Activated CD8-positive, alpha-beta T cell treated with anti-CD3 and anti-CD28 coated beads for 36 hours (primary cell): ENCODE data around the gene PTPRN2. TPM values are rescaled to one million over a fixed set of nuclear protein-coding genes. Genes with fewer than 3 reads are reported as not detected.

Source experiments
- ATAC-seq: fragments of 200-7000 bp; cut with Tn5 transposase; one replicate; pipeline ENCODE4 v1.10.0; 2021; ENCODE audit warnings: mild to moderate bottlenecking, moderate library complexity
- CTCF ChIA-PET: fragments of 350-600 bp; sonication (Branson Sonifier 250); formaldehyde crosslinking; loops from one replicate; lab custom pipeline; 2021; ENCODE audit warnings: antibody characterized with exemption; lab: Charles Lee
- POLR2A ChIA-PET: fragments of 350-600 bp; sonication (Branson Sonifier 250); formaldehyde crosslinking; loops from one replicate; lab custom pipeline; 2021; ENCODE audit warnings: antibody characterized with exemption; lab: Charles Lee
- DNase-seq: peaks from one replicate; pipeline ENCODE4 v3.0.0-alpha.2; 2020
- H3K27ac Mint-ChIP-seq: one replicate; pipeline ENCODE4 v1.8.0; 2021; ENCODE audit warnings: mild to moderate bottlenecking, mixed read lengths
- H3K27me3 Mint-ChIP-seq: one replicate; pipeline ENCODE4 v1.8.0; 2021; ENCODE audit warnings: mixed read lengths
- H3K36me3 Mint-ChIP-seq: one replicate; pipeline ENCODE4 v1.8.0; 2021; ENCODE audit warnings: low read depth, mixed read lengths
- H3K4me1 Mint-ChIP-seq: one replicate; pipeline ENCODE4 v1.8.0; 2021; ENCODE audit warnings: low read depth, mixed read lengths
- H3K4me3 Mint-ChIP-seq: one replicate; pipeline ENCODE4 v1.8.0; 2021; ENCODE audit warnings: mild to moderate bottlenecking, moderate library complexity, mixed read lengths
- H3K9me3 Mint-ChIP-seq: one replicate; pipeline ENCODE4 v1.8.0; 2021; ENCODE audit warnings: mixed read lengths
- CTCF ChIP-seq: fragments of 200-600 bp; IDR thresholded peaks from one replicate; pipeline ENCODE4 v1.8.0; 2022; ENCODE audit warnings: antibody characterized with exemption, mild to moderate bottlenecking
- intact Hi-C: fragments of 100-400 bp; cut with micrococcal nuclease; formaldehyde crosslinking; loops from one replicate; pipeline ENCODE4 v1.10.0; 2022
- total RNA-seq, 2 experiments: library from RNA; stranded (reverse); gene quantifications; one replicate each; pipeline ENCODE4 v1.2.3, GENCODE V29; 2021

Gene PTPRN2
- total RNA-seq, 2 experiments from 2014 or later = 0.49 to 0.65 TPM

- intact Hi-C loops = no loop called here
- ChIA-PET POLR2A (no interaction called here), CTCF (no interaction called here)
- H3K4me1 Mint-ChIP-seq = peaks cover 20% of the 10 kb centered on the region
- peaks cover 62% of the 10 kb centered on the region for H3K27me3 Mint-ChIP-seq
- H3K27ac Mint-ChIP-seq = no peak overlapping the region
- H3K9me3 Mint-ChIP-seq = no peaks in the 10 kb centered on the region
- TF ChIP-seq CTCF = no peak
- ATAC-seq = no peak
- no peaks in the 10 kb centered on the region for H3K36me3 Mint-ChIP-seq
- H3K4me3 Mint-ChIP-seq = no peak overlapping the region
- no peak for DNase-seq
Measured at GRCh38 chr7:157685430-157686284, 902.0 kb downstream of the PTPRN2 start.

GRCh38 chr7:157684909-157685429 is 902.7 kb downstream of the PTPRN2 start:
- no peak overlapping the region for H3K27ac Mint-ChIP-seq
- peaks cover 18% of the 10 kb centered on the region for H3K4me1 Mint-ChIP-seq
- peaks cover 65% of the 10 kb centered on the region for H3K27me3 Mint-ChIP-seq
- ATAC-seq = no peak
- H3K36me3 Mint-ChIP-seq = no peaks in the 10 kb centered on the region
- H3K4me3 Mint-ChIP-seq = no peak overlapping the region
- no peaks in the 10 kb centered on the region for H3K9me3 Mint-ChIP-seq
- DNase-seq = no peak
- ChIA-PET POLR2A (no interaction called here), CTCF (no interaction called here)
- TF ChIP-seq CTCF = no peak
- intact Hi-C loops = no loop called here

- Mint-ChIP-seq H3K4me3 (no peak overlapping the region), H3K36me3 (no peaks in the 10 kb centered on the region), H3K27me3 (peaks cover 64% of the 10 kb centered on the region), H3K4me1 (peaks cover 16% of the 10 kb centered on the region), H3K27ac (no peak overlapping the region), H3K9me3 (no peaks in the 10 kb centered on the region)
- ATAC-seq (no peak), DNase-seq (no peak)
- intact Hi-C loops = no loop called here
- no peak for TF ChIP-seq CTCF
- ChIA-PET CTCF (no interaction called here), POLR2A (no interaction called here)
Measured at GRCh38 chr7:157684157-157684908, 903.3 kb downstream of the PTPRN2 start.

GRCh38 chr7:157683747-157684156 is 903.9 kb downstream of the PTPRN2 start:
- H3K9me3 Mint-ChIP-seq = no peaks in the 10 kb centered on the region
- POLR2A ChIA-PET = no interaction called here
- peaks cover 16% of the 10 kb centered on the region for H3K4me1 Mint-ChIP-seq
- DNase-seq (no peak), ATAC-seq (no peak)
- CTCF ChIA-PET = no interaction called here
- H3K36me3 Mint-ChIP-seq = no peaks in the 10 kb centered on the region
- H3K27me3 Mint-ChIP-seq = peaks cover 62% of the 10 kb centered on the region
- H3K27ac Mint-ChIP-seq = no peak overlapping the region
- TF ChIP-seq CTCF = no peak
- no peak overlapping the region for H3K4me3 Mint-ChIP-seq
- intact Hi-C loops = no loop called here
